Measurements from ENCODE around the gene VKORC1. TPM values are rescaled to one million over a fixed set of nuclear protein-coding genes. Genes with fewer than 3 reads are reported as not detected.

VKORC1 gene
- total RNA-seq, 1 experiment from 2014 or later = 83.8 TPM

DNA sequence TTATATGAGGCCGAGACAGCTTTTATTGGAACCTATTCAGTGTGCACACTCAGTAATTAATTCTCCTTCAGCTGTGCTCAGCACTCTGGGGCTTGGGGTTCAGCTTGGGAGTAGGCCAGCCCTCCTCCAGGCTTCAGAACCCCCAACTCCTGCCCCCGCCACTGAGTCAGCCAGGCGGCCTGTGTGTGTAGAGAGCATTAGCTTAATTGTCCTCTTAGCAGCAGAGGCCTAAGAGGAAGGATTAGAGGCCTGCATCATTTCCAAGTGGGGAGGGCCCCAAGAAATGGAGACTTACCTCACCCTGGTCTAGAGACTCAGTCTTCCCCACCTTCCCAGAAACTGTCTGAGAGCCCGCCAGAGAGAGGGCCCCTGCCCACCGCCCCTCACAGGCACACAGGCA, 6.6 kb downstream of the VKORC1 start:
- TF ChIP-seq JUND (IDR thresholded peaks at IDR 0.05) = no peak
- TF ChIP-seq CBX3 (IDR thresholded peaks at IDR 0.05; ENCODE audit: low read depth) = no peak
- TF ChIP-seq, protein P1, sequence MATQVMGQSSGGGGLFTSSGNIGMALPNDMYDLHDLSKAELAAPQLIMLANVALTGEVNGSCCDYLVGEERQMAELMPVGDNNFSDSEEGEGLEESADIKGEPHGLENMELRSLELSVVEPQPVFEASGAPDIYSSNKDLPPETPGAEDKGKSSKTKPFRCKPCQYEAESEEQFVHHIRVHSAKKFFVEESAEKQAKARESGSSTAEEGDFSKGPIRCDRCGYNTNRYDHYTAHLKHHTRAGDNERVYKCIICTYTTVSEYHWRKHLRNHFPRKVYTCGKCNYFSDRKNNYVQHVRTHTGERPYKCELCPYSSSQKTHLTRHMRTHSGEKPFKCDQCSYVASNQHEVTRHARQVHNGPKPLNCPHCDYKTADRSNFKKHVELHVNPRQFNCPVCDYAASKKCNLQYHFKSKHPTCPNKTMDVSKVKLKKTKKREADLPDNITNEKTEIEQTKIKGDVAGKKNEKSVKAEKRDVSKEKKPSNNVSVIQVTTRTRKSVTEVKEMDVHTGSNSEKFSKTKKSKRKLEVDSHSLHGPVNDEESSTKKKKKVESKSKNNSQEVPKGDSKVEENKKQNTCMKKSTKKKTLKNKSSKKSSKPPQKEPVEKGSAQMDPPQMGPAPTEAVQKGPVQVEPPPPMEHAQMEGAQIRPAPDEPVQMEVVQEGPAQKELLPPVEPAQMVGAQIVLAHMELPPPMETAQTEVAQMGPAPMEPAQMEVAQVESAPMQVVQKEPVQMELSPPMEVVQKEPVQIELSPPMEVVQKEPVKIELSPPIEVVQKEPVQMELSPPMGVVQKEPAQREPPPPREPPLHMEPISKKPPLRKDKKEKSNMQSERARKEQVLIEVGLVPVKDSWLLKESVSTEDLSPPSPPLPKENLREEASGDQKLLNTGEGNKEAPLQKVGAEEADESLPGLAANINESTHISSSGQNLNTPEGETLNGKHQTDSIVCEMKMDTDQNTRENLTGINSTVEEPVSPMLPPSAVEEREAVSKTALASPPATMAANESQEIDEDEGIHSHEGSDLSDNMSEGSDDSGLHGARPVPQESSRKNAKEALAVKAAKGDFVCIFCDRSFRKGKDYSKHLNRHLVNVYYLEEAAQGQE (IDR thresholded peaks at IDR 0.05; ENCODE audit: low read depth) = no peak
- no peak for TF ChIP-seq POLR2AphosphoS5 (IDR thresholded peaks at IDR 0.05; ENCODE audit: low read depth, low read length)
- TF ChIP-seq EZH2phosphoT487 (IDR thresholded peaks at IDR 0.05; ENCODE audit: borderline replicate concordance) = no peak
- TF ChIP-seq, protein P2, sequence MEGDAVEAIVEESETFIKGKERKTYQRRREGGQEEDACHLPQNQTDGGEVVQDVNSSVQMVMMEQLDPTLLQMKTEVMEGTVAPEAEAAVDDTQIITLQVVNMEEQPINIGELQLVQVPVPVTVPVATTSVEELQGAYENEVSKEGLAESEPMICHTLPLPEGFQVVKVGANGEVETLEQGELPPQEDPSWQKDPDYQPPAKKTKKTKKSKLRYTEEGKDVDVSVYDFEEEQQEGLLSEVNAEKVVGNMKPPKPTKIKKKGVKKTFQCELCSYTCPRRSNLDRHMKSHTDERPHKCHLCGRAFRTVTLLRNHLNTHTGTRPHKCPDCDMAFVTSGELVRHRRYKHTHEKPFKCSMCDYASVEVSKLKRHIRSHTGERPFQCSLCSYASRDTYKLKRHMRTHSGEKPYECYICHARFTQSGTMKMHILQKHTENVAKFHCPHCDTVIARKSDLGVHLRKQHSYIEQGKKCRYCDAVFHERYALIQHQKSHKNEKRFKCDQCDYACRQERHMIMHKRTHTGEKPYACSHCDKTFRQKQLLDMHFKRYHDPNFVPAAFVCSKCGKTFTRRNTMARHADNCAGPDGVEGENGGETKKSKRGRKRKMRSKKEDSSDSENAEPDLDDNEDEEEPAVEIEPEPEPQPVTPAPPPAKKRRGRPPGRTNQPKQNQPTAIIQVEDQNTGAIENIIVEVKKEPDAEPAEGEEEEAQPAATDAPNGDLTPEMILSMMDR (IDR thresholded peaks at IDR 0.05 in 2 of 3, conservative IDR thresholded peaks at IDR 0.05 in 1 of 3; ENCODE audit: borderline replicate concordance in 1 of 3, insufficient read depth in 1 of 3, low read depth in 2 of 3, low read length in 2 of 3) = no peak
- no peak for TF ChIP-seq CEBPB (IDR thresholded peaks at IDR 0.05; ENCODE audit: low read depth)
- no peak for TF ChIP-seq ZFX (IDR thresholded peaks at IDR 0.05)
- TF ChIP-seq EGR1 (IDR thresholded peaks at IDR 0.05; ENCODE audit: low read depth) = no peak
- no peak for TF ChIP-seq SIN3A (IDR thresholded peaks at IDR 0.05; ENCODE audit: low read depth)
- no peak for TF ChIP-seq POLR2A (IDR thresholded peaks at IDR 0.05; ENCODE audit: borderline replicate concordance, extremely low read depth, insufficient read depth, insufficient read length)
- TF ChIP-seq RAD21 (IDR thresholded peaks at IDR 0.05; ENCODE audit: low read depth) = no peak
- TF ChIP-seq, protein P3, sequence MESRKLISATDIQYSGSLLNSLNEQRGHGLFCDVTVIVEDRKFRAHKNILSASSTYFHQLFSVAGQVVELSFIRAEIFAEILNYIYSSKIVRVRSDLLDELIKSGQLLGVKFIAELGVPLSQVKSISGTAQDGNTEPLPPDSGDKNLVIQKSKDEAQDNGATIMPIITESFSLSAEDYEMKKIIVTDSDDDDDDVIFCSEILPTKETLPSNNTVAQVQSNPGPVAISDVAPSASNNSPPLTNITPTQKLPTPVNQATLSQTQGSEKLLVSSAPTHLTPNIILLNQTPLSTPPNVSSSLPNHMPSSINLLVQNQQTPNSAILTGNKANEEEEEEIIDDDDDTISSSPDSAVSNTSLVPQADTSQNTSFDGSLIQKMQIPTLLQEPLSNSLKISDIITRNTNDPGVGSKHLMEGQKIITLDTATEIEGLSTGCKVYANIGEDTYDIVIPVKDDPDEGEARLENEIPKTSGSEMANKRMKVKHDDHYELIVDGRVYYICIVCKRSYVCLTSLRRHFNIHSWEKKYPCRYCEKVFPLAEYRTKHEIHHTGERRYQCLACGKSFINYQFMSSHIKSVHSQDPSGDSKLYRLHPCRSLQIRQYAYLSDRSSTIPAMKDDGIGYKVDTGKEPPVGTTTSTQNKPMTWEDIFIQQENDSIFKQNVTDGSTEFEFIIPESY (IDR thresholded peaks at IDR 0.05; ENCODE audit: extremely low read depth, insufficient replicate concordance, low read length) = no peak
- TF ChIP-seq ELF1 (IDR thresholded peaks at IDR 0.05; ENCODE audit: borderline replicate concordance, low read depth) = no peak
- H3K9me2 ChIP-seq (ENCODE audit: insufficient read depth) = no peaks in the 10 kb centered on the region
- RAD21 ChIA-PET (ENCODE audit: low non-redundant PET in 1 of 2, low total read pairs in 2 of 2, uncharacterized antibody in 2 of 2, unreplicated experiment in 2 of 2) = no interaction called here
- no peak overlapping the region for H2AFZ ChIP-seq (ENCODE audit: low read depth, low read length, poor library complexity, severe bottlenecking)
- no peak overlapping the region for H3K4me3 ChIP-seq (replicated peaks in 1 of 2; ENCODE audit: low read depth in 1 of 2, low read length in 2 of 2)
- POLR2A ChIA-PET = interaction anchor here (0.5 kb wide), 1 partner anchor 173 kb away, joined by 3 read pairs; no protein-coding TSS in a partner anchor
- H3K4me1 ChIP-seq (ENCODE audit: control insufficient read depth in 1 of 2, insufficient read depth in 2 of 2, low read length in 2 of 2) = peaks cover 5 to 6% of the 10 kb centered on the region in 2 experiments; a peak in 3 of 4 replicates
- H3K36me3 ChIP-seq (ENCODE audit: control insufficient read depth in 1 of 2, insufficient read depth in 2 of 2, low read length in 2 of 2) = peaks cover 0 to 14% of the 10 kb centered on the region in 2 experiments; a peak in 3 of 4 replicates
- H3K27me3 ChIP-seq (ENCODE audit: insufficient read depth, low read length) = no peaks in the 10 kb centered on the region
- no peak for DNase-seq (ENCODE audit: low read depth, low spot score)
- no peaks in the 10 kb centered on the region for H3K9me3 ChIP-seq (ENCODE audit: control insufficient read depth in 1 of 2, insufficient read depth in 1 of 2, low read depth in 1 of 2, low read length in 2 of 2)
- H3K79me2 ChIP-seq (ENCODE audit: insufficient read depth, low read length) = peaks cover 21% of the 10 kb centered on the region
- no peak for ATAC-seq
- CTCF ChIA-PET = no interaction called here
- intact Hi-C loops (cut with micrococcal nuclease) = no loop called here
- no peak overlapping the region for H3K27ac ChIP-seq (ENCODE audit: low read depth, low read length)
- BruUV-seq (replicated peaks) = no TSS peak
- H3K4me2 ChIP-seq (ENCODE audit: low read length) = no peak overlapping the region
- H4K20me1 ChIP-seq (ENCODE audit: insufficient read depth) = no peaks in the 10 kb centered on the region
- H3K9ac ChIP-seq (ENCODE audit: low read length) = no peak overlapping the region

Measured in HCT116 (cell line).